Vagina (tissue), 2 donors: ENCODE data around the gene STX10.

Experiments
- POLR2AphosphoS5 ChIP-seq, 2 donors: sonication (generic); formaldehyde crosslinking; IDR thresholded peaks; one replicate each; pipeline ENCODE4 v1.9.0; 2017; ENCODE audit warnings: antibody characterized with exemption in 2 of 2, mild to moderate bottlenecking in 2 of 2, low read depth in 1 of 2; ENCODE audit not compliant: insufficient read depth in 1 of 2
- TF ChIP-seq, protein P1 (sequence below), 3 experiments: fragments of 450-650 bp in 2 of 3; fragments of 200-600 bp in 1 of 3; sonication (generic) in 1 of 3; IDR thresholded peaks; one replicate each; pipeline ENCODE4 v1.5.1; 2017 to 2019; ENCODE audit warnings: antibody characterized with exemption in 3 of 3, mild to moderate bottlenecking in 2 of 3, moderate library complexity in 2 of 3

GRCh38 chr19:13138171-13138915, 11.8 kb downstream of the STX10 start:
- TF ChIP-seq, protein P1, sequence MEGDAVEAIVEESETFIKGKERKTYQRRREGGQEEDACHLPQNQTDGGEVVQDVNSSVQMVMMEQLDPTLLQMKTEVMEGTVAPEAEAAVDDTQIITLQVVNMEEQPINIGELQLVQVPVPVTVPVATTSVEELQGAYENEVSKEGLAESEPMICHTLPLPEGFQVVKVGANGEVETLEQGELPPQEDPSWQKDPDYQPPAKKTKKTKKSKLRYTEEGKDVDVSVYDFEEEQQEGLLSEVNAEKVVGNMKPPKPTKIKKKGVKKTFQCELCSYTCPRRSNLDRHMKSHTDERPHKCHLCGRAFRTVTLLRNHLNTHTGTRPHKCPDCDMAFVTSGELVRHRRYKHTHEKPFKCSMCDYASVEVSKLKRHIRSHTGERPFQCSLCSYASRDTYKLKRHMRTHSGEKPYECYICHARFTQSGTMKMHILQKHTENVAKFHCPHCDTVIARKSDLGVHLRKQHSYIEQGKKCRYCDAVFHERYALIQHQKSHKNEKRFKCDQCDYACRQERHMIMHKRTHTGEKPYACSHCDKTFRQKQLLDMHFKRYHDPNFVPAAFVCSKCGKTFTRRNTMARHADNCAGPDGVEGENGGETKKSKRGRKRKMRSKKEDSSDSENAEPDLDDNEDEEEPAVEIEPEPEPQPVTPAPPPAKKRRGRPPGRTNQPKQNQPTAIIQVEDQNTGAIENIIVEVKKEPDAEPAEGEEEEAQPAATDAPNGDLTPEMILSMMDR (IDR thresholded peaks at IDR 0.05), result no peak
- no peak for TF ChIP-seq POLR2AphosphoS5 (IDR thresholded peaks at IDR 0.05; ENCODE audit: insufficient read depth in 1 of 2, low read depth in 1 of 2)
